BE2C (cell line): ENCODE data around the gene DOCK1.

Experiments
- DNase-seq: peaks from one replicate; pipeline ENCODE4 v3.0.0-alpha.2; 2020
- H3K27me3 ChIP-seq: fragments of 250-450 bp; sonication (Bioruptor Pico); 2 replicates; pipeline ENCODE4 v1.5.1; 2020; ENCODE audit warnings: mild to moderate bottlenecking
- H3K36me3 ChIP-seq: fragments of 250-450 bp; sonication (Bioruptor Pico); 2 replicates; pipeline ENCODE4 v1.5.1; 2020; ENCODE audit warnings: mild to moderate bottlenecking
- H3K4me1 ChIP-seq: fragments of 250-450 bp; sonication (Bioruptor Pico); 2 replicates; pipeline ENCODE4 v1.5.1; 2020
- H3K4me3 ChIP-seq: 2 replicates; pipeline ENCODE4 v1.5.1; 2011; ENCODE audit warnings: low read depth, low read length
- H3K9me3 ChIP-seq: fragments of 250-450 bp; sonication (Bioruptor Pico); 2 replicates; pipeline ENCODE4 v1.5.1; 2020
- TF ChIP-seq, protein P1 (sequence below): IDR thresholded peaks from 2 replicates; pipeline ENCODE4 v1.5.1; 2012; ENCODE audit warnings: mild to moderate bottlenecking, low read depth, low read length

The DOCK1 gene

DNA sequence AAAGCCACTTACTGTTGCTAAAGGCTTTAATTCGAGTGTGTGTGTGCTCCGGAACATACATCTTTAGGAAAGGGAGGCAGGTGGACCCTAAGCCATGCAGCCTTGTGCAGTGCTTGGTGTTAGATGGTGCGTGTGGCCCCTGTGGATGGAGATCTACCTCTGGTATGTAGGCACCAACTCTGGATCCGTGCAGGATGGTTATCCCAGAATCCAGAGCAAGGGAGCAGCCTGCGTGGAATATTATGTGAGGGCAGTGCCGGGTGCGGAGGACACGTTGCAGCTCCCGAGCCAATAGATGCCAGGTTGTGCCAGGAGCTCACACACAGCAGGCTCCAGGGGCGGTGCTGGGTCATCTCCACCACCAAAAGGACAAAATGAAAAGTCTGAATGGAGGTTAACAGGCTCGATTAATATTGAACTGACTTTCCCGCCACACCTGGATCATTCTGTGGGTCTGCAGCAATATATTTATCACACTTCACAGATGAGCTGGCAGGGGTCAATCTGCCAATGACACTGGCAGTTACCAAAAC, 500.9 kb downstream of the DOCK1 start:
- H3K4me1 ChIP-seq, result no peaks in the 10 kb centered on the region
- no peak for DNase-seq
- H3K4me3 ChIP-seq, result no peak overlapping the region
- H3K27me3 ChIP-seq, result no peaks in the 10 kb centered on the region
- H3K36me3 ChIP-seq, result no peaks in the 10 kb centered on the region
- no peaks in the 10 kb centered on the region for H3K9me3 ChIP-seq
- TF ChIP-seq, protein P1, sequence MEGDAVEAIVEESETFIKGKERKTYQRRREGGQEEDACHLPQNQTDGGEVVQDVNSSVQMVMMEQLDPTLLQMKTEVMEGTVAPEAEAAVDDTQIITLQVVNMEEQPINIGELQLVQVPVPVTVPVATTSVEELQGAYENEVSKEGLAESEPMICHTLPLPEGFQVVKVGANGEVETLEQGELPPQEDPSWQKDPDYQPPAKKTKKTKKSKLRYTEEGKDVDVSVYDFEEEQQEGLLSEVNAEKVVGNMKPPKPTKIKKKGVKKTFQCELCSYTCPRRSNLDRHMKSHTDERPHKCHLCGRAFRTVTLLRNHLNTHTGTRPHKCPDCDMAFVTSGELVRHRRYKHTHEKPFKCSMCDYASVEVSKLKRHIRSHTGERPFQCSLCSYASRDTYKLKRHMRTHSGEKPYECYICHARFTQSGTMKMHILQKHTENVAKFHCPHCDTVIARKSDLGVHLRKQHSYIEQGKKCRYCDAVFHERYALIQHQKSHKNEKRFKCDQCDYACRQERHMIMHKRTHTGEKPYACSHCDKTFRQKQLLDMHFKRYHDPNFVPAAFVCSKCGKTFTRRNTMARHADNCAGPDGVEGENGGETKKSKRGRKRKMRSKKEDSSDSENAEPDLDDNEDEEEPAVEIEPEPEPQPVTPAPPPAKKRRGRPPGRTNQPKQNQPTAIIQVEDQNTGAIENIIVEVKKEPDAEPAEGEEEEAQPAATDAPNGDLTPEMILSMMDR, result no peak

DNA sequence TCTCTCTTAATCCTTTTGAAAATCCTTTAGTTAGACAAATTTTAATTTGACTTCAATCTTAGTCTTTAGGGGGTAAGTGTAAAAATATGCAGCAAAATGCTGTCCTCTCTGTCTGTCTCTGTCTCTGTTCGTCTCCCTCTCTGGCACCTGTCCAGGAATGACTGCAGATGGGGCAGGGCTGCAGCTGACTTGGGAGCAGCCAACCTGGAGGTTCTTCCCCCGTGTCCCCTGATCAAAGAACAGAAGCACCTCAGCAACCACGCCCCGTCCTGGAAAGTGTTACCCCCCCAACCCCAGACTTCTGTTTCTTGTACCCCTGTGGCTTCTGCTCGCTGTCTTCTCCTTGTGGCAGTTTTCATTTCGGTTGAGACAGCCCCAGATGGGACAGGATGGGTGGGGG, 502.3 kb downstream of the DOCK1 start:
- no peak overlapping the region for H3K4me3 ChIP-seq
- TF ChIP-seq, protein P1, result no peak

DNA sequence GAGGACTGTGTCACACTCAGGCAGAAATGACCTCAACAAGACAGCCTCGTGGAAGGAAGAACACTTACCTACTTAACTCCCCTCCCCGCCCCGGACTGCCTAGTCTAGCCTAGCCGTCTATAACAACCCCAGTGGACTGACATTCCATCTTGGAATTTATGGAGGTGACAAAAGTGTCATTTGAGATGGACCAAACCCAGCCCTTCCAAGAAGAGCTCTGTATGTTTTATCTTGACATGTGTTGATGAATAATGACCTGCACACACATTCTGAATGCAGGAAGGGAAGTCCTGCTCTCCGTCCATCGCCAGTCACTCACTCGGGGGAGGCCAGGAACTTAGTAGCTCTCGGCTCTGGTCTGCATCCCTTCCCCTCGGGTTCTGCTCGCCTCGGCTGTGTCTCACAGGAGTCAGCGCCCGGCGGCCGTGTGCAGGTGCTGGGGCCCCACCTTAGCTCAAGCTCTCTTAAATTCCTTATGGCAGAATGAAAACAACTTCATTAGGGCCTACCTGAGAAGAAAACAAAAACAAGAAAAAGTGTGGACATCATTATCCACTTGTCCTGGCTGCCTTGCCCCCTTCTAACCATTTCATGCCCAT, 503.0 kb downstream of the DOCK1 start:
- TF ChIP-seq, protein P1, result no peak
- H3K4me3 ChIP-seq, result no peak overlapping the region
- no peaks in the 10 kb centered on the region for H3K36me3 ChIP-seq
- no peaks in the 10 kb centered on the region for H3K9me3 ChIP-seq
- no peaks in the 10 kb centered on the region for H3K27me3 ChIP-seq
- no peaks in the 10 kb centered on the region for H3K4me1 ChIP-seq
- no peak for DNase-seq

More for the DNA sequence above, 502.3 kb downstream of the DOCK1 start:
- Histone ChIP-seq H3K9me3 (no peaks in the 10 kb centered on the region), H3K4me1 (no peaks in the 10 kb centered on the region), H3K36me3 (no peaks in the 10 kb centered on the region), H3K27me3 (no peaks in the 10 kb centered on the region)
- no peak for DNase-seq

DNA sequence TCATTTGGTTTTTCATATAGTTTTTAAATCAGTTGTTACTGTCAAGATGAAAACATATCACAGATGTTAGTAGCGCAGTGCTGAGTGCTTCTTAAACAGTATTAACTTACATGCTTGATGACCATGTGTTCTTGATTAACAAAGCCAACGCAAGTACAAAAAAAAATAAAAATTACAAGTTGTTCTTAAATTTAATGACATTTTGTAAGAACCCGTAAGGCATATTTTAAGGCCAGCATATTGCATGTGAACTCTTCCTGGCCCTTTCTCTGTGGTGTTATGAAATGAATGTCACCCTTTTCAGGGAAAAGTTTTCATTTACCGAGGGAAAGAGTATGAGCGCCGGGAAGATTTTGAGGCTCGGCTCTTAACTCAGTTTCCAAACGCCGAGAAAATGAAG, 503.5 kb downstream of the DOCK1 start:
- H3K9me3 ChIP-seq, result no peaks in the 10 kb centered on the region
- TF ChIP-seq, protein P1, result no peak
- DNase-seq, result no peak
- H3K4me1 ChIP-seq, result no peaks in the 10 kb centered on the region
- no peak overlapping the region for H3K4me3 ChIP-seq
- no peaks in the 10 kb centered on the region for H3K36me3 ChIP-seq
- no peaks in the 10 kb centered on the region for H3K27me3 ChIP-seq

DNA sequence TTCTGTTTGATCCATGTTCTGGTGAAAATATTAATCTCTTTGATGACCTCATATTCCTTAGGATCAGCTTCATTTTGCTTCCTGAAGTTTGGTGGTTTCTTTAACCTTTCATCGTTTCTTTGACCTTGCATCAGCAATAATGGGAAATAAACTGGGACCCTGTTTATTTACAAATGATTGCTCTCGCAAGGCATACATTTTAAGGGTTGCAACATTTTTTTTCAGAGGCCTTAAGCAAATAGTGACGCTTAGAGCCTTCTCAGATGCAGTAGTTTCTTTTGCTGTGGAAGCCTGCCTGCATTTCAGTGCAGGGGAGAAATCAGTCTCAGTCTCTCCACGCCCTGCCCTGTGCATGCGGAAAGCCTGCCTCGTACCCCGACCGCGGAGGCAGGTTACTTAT, 504.8 kb downstream of the DOCK1 start:
- Histone ChIP-seq H3K4me1 (no peaks in the 10 kb centered on the region), H3K36me3 (no peaks in the 10 kb centered on the region), H3K9me3 (no peaks in the 10 kb centered on the region), H3K4me3 (no peak overlapping the region), H3K27me3 (no peaks in the 10 kb centered on the region)
- DNase-seq, result no peak
- TF ChIP-seq, protein P1, result no peak

DNA sequence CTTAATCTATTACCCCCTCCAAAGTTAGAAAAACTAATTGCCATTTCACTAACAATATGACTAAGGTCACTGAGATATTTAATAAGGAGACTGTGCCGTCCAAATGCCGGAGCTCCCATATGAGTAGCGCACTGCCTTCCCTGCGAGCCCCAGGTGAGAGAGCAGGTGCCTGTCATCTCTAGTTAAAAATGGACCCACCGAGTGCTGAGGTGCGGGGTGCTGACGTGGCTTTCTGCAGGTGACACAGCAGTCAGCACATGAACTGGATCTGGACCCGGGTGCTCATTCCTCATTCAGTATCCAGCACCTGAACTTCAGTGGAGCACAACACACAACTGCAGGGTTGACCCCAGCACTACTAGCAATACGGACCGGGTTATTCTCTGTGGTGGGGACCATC, 505.8 kb downstream of the DOCK1 start:
- DNase-seq, result no peak
- H3K4me1 ChIP-seq, result no peaks in the 10 kb centered on the region
- no peaks in the 10 kb centered on the region for H3K36me3 ChIP-seq
- no peaks in the 10 kb centered on the region for H3K9me3 ChIP-seq
- TF ChIP-seq, protein P1, result no peak
- H3K4me3 ChIP-seq, result no peak overlapping the region
- no peaks in the 10 kb centered on the region for H3K27me3 ChIP-seq
